Measurements from ENCODE around the gene MED31. TPM values are rescaled to one million over a fixed set of nuclear protein-coding genes. Genes with fewer than 3 reads are reported as not detected.

The MED31 gene
- total and polyA plus RNA-seq, 12 donors, result 8.0 to 69.1 (median 22.0) TPM

GRCh38 chr17:6668727-6669425 is 17.5 kb upstream of the MED31 start:
- Histone ChIP-seq H3K4me1 (replicated peaks in 1 of 2) (no peaks in the 10 kb centered on the region), H3K36me3 (replicated peaks in 1 of 2) (no peaks in the 10 kb centered on the region), H3K27me3 (no peaks in the 10 kb centered on the region), H3K9me3 (replicated peaks in 1 of 3) (no peaks in the 10 kb centered on the region), H3K4me3 (no peak overlapping the region), H3K27ac (no peak overlapping the region)
- intact Hi-C loops (cut with DNase I), result loop anchor here (5.0 to 10.0 kb wide), 4 partner anchors 106 to 336 kb away; partner anchors contain the start of gene FBXO39 (in 1 of the 2)
- TF ChIP-seq CTCF (IDR thresholded peaks at IDR 0.05), result no peak
- no peak for TF ChIP-seq POLR2A (IDR thresholded peaks at IDR 0.05)
- 58 to 62% (median 60%) methylated on average over 11 to 14 of the region's 14 CpGs for WGBS, 4 donors
- no peak for DNase-seq

- TF ChIP-seq CTCF (IDR thresholded peaks at IDR 0.05) (no peak), POLR2A (IDR thresholded peaks at IDR 0.05) (no peak)
- Histone ChIP-seq H3K9me3 (replicated peaks in 1 of 3) (no peaks in the 10 kb centered on the region), H3K4me3 (no peak overlapping the region), H3K36me3 (replicated peaks in 1 of 2) (no peaks in the 10 kb centered on the region), H3K4me1 (replicated peaks in 1 of 2) (no peaks in the 10 kb centered on the region), H3K27me3 (no peaks in the 10 kb centered on the region), H3K27ac (no peak overlapping the region)
- WGBS, 4 donors, result 78 to 86% (median 82%) methylated on average over 17 of the region's 17 CpGs
- intact Hi-C loops (cut with DNase I), result loop anchor here (5.0 to 10.0 kb wide), 4 partner anchors 107 to 337 kb away; partner anchors contain the start of gene FBXO39 (in 1 of the 2)
- DNase-seq, result no peak
Observed at GRCh38 chr17:6668219-6668618, 16.8 kb upstream of the MED31 start.

GRCh38 chr17:6667516-6667915 is 16.1 kb upstream of the MED31 start:
- DNase-seq, result no peak
- Histone ChIP-seq H3K36me3 (replicated peaks in 1 of 2) (no peaks in the 10 kb centered on the region), H3K4me3 (no peak overlapping the region), H3K27me3 (no peaks in the 10 kb centered on the region), H3K4me1 (replicated peaks in 1 of 2) (no peaks in the 10 kb centered on the region), H3K27ac (no peak overlapping the region), H3K9me3 (replicated peaks in 1 of 3) (no peaks in the 10 kb centered on the region)
- no peak for TF ChIP-seq POLR2A (IDR thresholded peaks at IDR 0.05)
- no peak for TF ChIP-seq CTCF (IDR thresholded peaks at IDR 0.05)
- intact Hi-C loops (cut with DNase I), result loop anchor here (5.0 to 10.0 kb wide), 4 partner anchors 107 to 337 kb away; partner anchors contain the start of gene FBXO39 (in 1 of the 2)
- WGBS, 4 donors, result 40 to 62% (median 54%) methylated on average over 6 of the region's 6 CpGs

GRCh38 chr17:6666557-6666956 is 15.2 kb upstream of the MED31 start:
- Histone ChIP-seq H3K36me3 (replicated peaks in 1 of 2) (no peaks in the 10 kb centered on the region), H3K4me3 (no peak overlapping the region), H3K27me3 (no peaks in the 10 kb centered on the region), H3K27ac (no peak overlapping the region), H3K9me3 (replicated peaks in 1 of 3) (no peaks in the 10 kb centered on the region), H3K4me1 (replicated peaks in 1 of 2) (no peaks in the 10 kb centered on the region)
- intact Hi-C loops (cut with DNase I), result loop anchor here (5.0 to 10.0 kb wide), 4 partner anchors 108 to 338 kb away; partner anchors contain the start of gene FBXO39 (in 1 of the 2)
- 90 to 95% (median 92%) methylated on average over 6 of the region's 6 CpGs for WGBS, 4 donors
- TF ChIP-seq POLR2A (IDR thresholded peaks at IDR 0.05) (no peak), CTCF (IDR thresholded peaks at IDR 0.05) (no peak)
- DNase-seq, result no peak

Measured in adrenal gland (tissue), 12 donors.